ENCODE results near the gene PITPNM1.

The PITPNM1 gene

GRCh38 chr11:67450796-67451657 lies 54.1 kb downstream of the PITPNM1 start:
- H3K27me3 Mint-ChIP-seq: no peaks in the 10 kb centered on the region
- H3K36me3 Mint-ChIP-seq: no peaks in the 10 kb centered on the region
- no peak overlapping the region for H3K27ac Mint-ChIP-seq

DNA sequence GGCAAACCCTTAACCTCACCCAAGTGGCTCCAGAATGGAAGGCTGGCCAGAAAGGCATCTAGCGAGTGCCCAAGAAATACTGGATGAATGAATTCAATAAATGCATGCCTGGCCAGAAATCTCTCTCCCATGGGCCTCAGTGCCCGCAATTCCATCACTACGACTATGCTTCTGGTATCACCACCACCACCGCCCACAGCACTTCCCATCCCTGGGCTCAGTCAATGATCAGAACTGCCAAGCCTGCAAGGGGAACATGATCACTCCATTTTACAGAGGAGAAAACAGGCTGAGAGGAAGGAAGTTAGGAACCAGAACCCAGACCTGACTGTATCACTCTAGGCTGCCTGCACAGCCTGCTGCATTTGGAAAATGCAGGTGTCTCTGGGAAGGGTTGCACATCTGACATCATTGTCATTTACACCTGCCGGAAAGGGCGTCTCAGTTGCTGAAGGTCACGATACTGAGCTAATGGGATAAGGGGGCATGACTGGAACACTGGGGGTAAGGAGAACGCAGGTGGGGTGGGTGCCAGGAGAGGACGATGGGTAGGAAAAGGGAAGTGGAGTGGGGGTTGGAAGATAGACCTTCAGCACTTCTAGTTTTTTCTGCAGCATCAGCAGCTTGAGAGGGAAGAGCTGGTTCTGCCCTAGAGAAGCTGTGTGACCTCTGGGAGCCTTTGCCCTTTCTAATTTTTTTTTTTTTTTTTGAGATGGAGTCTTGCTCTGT lies 55.9 kb downstream of the PITPNM1 start:
- Mint-ChIP-seq H3K4me3 (peak overlapping the region; percentile 24), H3K27ac (peak overlapping the region; percentile 55), H3K9me3 (no peaks in the 10 kb centered on the region), H3K4me1 (peaks cover 40% of the 10 kb centered on the region), H3K27me3 (no peaks in the 10 kb centered on the region), H3K36me3 (no peaks in the 10 kb centered on the region)
- DNase-seq (ENCODE audit: low spot score in 2 of 2): no peak
- no peak for ATAC-seq (ENCODE audit: low read depth)

More at GRCh38 chr11:67450796-67451657, 54.1 kb downstream of the PITPNM1 start:
- Mint-ChIP-seq H3K9me3 (no peaks in the 10 kb centered on the region), H3K4me3 (no peak overlapping the region), H3K4me1 (peaks cover 29% of the 10 kb centered on the region)
- no peak for DNase-seq (ENCODE audit: low spot score in 2 of 2)
- ATAC-seq (ENCODE audit: low read depth): no peak

- H3K27me3 Mint-ChIP-seq: no peaks in the 10 kb centered on the region
- H3K36me3 Mint-ChIP-seq: no peaks in the 10 kb centered on the region
- peak overlapping the region; percentile 97 for H3K27ac Mint-ChIP-seq
- peaks cover 41% of the 10 kb centered on the region for H3K4me1 Mint-ChIP-seq
- no peak for ATAC-seq (ENCODE audit: low read depth)
- no peak for DNase-seq (ENCODE audit: low spot score in 2 of 2)
- H3K4me3 Mint-ChIP-seq: peak overlapping the region; percentile 33
- no peaks in the 10 kb centered on the region for H3K9me3 Mint-ChIP-seq
These were observed 56.9 kb downstream of the PITPNM1 start for GRCh38 chr11:67448220-67448609.

DNA sequence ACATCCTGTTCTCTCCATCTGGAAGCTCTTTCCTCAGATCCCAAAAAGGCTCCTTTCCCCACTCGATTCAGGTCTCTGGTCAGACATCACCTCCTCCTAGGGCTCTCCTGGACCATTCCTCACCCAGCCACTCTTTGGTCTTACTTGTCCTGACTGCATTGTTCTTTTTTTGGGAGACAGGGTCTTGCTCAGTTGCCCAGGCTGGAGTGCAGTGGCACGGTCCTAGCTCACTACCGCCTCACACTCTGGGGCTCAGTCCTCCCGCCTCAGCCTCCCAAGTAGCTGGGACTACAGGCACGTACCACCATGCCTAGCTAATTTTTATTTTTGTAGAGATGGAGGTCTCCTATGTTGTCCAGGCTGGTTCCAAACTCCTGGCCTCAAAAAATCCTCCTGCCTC lies 59.6 kb downstream of the PITPNM1 start:
- H3K36me3 Mint-ChIP-seq: no peaks in the 10 kb centered on the region
- H3K27me3 Mint-ChIP-seq: no peaks in the 10 kb centered on the region
- ATAC-seq (ENCODE audit: low read depth) (no peak), DNase-seq (ENCODE audit: low spot score in 2 of 2) (no peak)
- peak overlapping the region; percentile 82 for H3K4me3 Mint-ChIP-seq
- peaks cover 59% of the 10 kb centered on the region for H3K4me1 Mint-ChIP-seq
- H3K9me3 Mint-ChIP-seq: no peaks in the 10 kb centered on the region
- peak overlapping the region; percentile 97 for H3K27ac Mint-ChIP-seq

- ATAC-seq (ENCODE audit: low read depth) (no peak), DNase-seq (ENCODE audit: low spot score in 2 of 2) (peak in 1 of 2 donors; percentile 34)
- Mint-ChIP-seq H3K27ac (peak overlapping the region; percentile 92), H3K9me3 (no peaks in the 10 kb centered on the region), H3K36me3 (peaks cover 4% of the 10 kb centered on the region), H3K4me1 (peaks cover 60% of the 10 kb centered on the region), H3K4me3 (peak overlapping the region; percentile 78), H3K27me3 (no peaks in the 10 kb centered on the region)
These were observed 62.4 kb downstream of the PITPNM1 start for GRCh38 chr11:67442504-67443404.

Data from memory B cell (primary cell).